IMR-90 (cell line): ENCODE measurements around the gene PEX14.

Source experiments
- BHLHE40 ChIP-seq: fragments of 150-350 bp; IDR thresholded peaks from 2 replicates; pipeline ENCODE4 v1.6.1; 2016; ENCODE audit warnings: mild to moderate bottlenecking, low read depth, low read length
- CEBPB ChIP-seq: IDR thresholded peaks from 2 replicates; pipeline ENCODE4 v1.6.1; 2012; ENCODE audit warnings: low read depth, low read length, improper control_type of control experiment
- CTCF ChIP-seq: conservative IDR thresholded peaks from 2 replicates; pipeline ENCODE4 v1.5.1; 2012; ENCODE audit warnings: mild to moderate bottlenecking, low read depth, low read length, improper control_type of control experiment
- POLR2A ChIP-seq: IDR thresholded peaks from 2 replicates; pipeline ENCODE4 v1.6.1; 2012; ENCODE audit warnings: mild to moderate bottlenecking, low read depth, low read length
- RFX5 ChIP-seq: IDR thresholded peaks from 2 replicates; pipeline ENCODE4 v1.8.0; 2012; ENCODE audit warnings: low read depth, mild to moderate bottlenecking, low read length, moderate library complexity
- SMC3 ChIP-seq: fragments of 150-350 bp; IDR thresholded peaks from 2 replicates; pipeline ENCODE4 v1.6.1; 2016; ENCODE audit warnings: low read depth, mild to moderate bottlenecking, antibody characterized with exemption, low read length, moderate library complexity

GRCh38 chr1:10508511-10508951 is 33.8 kb downstream of the PEX14 start:
- no peak for TF ChIP-seq RFX5
- TF ChIP-seq CTCF: no peak
- no peak for TF ChIP-seq SMC3
- no peak for TF ChIP-seq BHLHE40
- no peak for TF ChIP-seq POLR2A
- TF ChIP-seq CEBPB: no peak
